H7 (cell line): Measurements from ENCODE around the gene FAXC. TPM values are rescaled to one million over a fixed set of nuclear protein-coding genes. Genes with fewer than 3 reads are reported as not detected.
A peak's percentile ranks its signal among the peaks of the same experiment; 100 is the strongest.
"Not testable (repeated sequence)": the region's sequence is repeated elsewhere in the genome, so short reads cannot be mapped to it uniquely, and the experiment has no call there.

Experiments
- DNase-seq: peaks from one replicate; pipeline ENCODE4 v3.0.0; 2012
- H3K27me3 ChIP-seq: 2 replicates; pipeline ENCODE4 v1.6.0; 2011; ENCODE audit warnings: mild to moderate bottlenecking, low read length; ENCODE audit not compliant: control insufficient read depth, insufficient read depth
- H3K36me3 ChIP-seq: replicated peaks from 2 replicates; pipeline ENCODE4 v1.5.1; 2011; ENCODE audit warnings: low read length; ENCODE audit not compliant: control insufficient read depth, insufficient read depth
- H3K4me3 ChIP-seq: 2 replicates; pipeline ENCODE4 v1.5.1; 2011; ENCODE audit warnings: low read depth, mild to moderate bottlenecking, control low read depth, low read length, moderate library complexity; ENCODE audit not compliant: insufficient read depth
- total RNA-seq: library from RNA; depleted of rRNA; stranded (reverse); fragments of >200 nt; shearing (Covaris generic); gene quantifications from 2 replicates; pipeline ENCODE4 v1.2.3, GENCODE V29; 2014

The FAXC gene
- total RNA-seq, 1 experiment from 2014 or later: 7.4 TPM

GRCh38 chr6:99288668-99289067, 60.8 kb downstream of the FAXC start:
- H3K27me3 ChIP-seq: no peaks in the 10 kb centered on the region
- H3K36me3 ChIP-seq: no peaks in the 10 kb centered on the region
- DNase-seq: no peak
- no peak overlapping the region for H3K4me3 ChIP-seq

- Histone ChIP-seq H3K27me3 (no peaks in the 10 kb centered on the region), H3K36me3 (no peaks in the 10 kb centered on the region), H3K4me3 (no peak overlapping the region)
- no peak for DNase-seq
Measured at GRCh38 chr6:99287523-99287922, 62.0 kb downstream of the FAXC start.

- Histone ChIP-seq H3K36me3 (no peaks in the 10 kb centered on the region), H3K27me3 (no peaks in the 10 kb centered on the region), H3K4me3 (no peak overlapping the region)
- no peak for DNase-seq
Measured at GRCh38 chr6:99285881-99286280, 63.6 kb downstream of the FAXC start.

- no peaks in the 10 kb centered on the region for H3K27me3 ChIP-seq
- DNase-seq: peak; percentile 23
- no peaks in the 10 kb centered on the region; the same call in 1 of the 2 replicates for H3K36me3 ChIP-seq
- H3K4me3 ChIP-seq: no peak overlapping the region
Measured at GRCh38 chr6:99282479-99283062, 66.9 kb downstream of the FAXC start.

GRCh38 chr6:99276747-99277146, 72.7 kb downstream of the FAXC start:
- Histone ChIP-seq H3K27me3 (no peaks in the 10 kb centered on the region), H3K4me3 (no peak overlapping the region), H3K36me3 (no peaks in the 10 kb centered on the region; the same call in 1 of the 2 replicates)
- no peak for DNase-seq

- H3K4me3 ChIP-seq: no peak overlapping the region
- no peaks in the 10 kb centered on the region for H3K27me3 ChIP-seq
- DNase-seq: no peak
- H3K36me3 ChIP-seq: no peaks in the 10 kb centered on the region
Measured at GRCh38 chr6:99270826-99271225, 78.6 kb downstream of the FAXC start.

GRCh38 chr6:99270030-99270429, 79.4 kb downstream of the FAXC start:
- no peak for DNase-seq

GRCh38 chr6:99269207-99269606, 80.3 kb downstream of the FAXC start:
- H3K4me3 ChIP-seq: no peak overlapping the region
- no peak for DNase-seq
- H3K27me3 ChIP-seq: no peaks in the 10 kb centered on the region
- H3K36me3 ChIP-seq: no peaks in the 10 kb centered on the region

More at GRCh38 chr6:99270030-99270429, 79.4 kb downstream of the FAXC start:
- Histone ChIP-seq H3K4me3 (no peak overlapping the region), H3K27me3 (no peaks in the 10 kb centered on the region), H3K36me3 (no peaks in the 10 kb centered on the region)

GRCh38 chr6:99266996-99267395, 82.5 kb downstream of the FAXC start:
- H3K27me3 ChIP-seq, DNase-seq, H3K4me3 ChIP-seq, H3K36me3 ChIP-seq: not testable (repeated sequence)

- H3K27me3 ChIP-seq, H3K4me3 ChIP-seq, DNase-seq, H3K36me3 ChIP-seq: not testable (repeated sequence)
Measured at GRCh38 chr6:99265447-99265846, 84.0 kb downstream of the FAXC start.

GRCh38 chr6:99254616-99255550, 94.6 kb downstream of the FAXC start:
- Histone ChIP-seq H3K4me3 (no peak overlapping the region), H3K27me3 (0 out of 2 replicates have a peak, but pooled peaks cover 1% of the 10 kb centered on the region), H3K36me3 (no peaks in the 10 kb centered on the region)
- no peak for DNase-seq

- Histone ChIP-seq H3K36me3 (no peaks in the 10 kb centered on the region), H3K27me3 (peaks cover 1% of the 10 kb centered on the region; the same call in 1 of the 2 replicates), H3K4me3 (no peak overlapping the region)
- no peak for DNase-seq
Measured at GRCh38 chr6:99253271-99253670, 96.2 kb downstream of the FAXC start.

- no peaks in the 10 kb centered on the region for H3K36me3 ChIP-seq
- peaks cover 1% of the 10 kb centered on the region; the same call in 1 of the 2 replicates for H3K27me3 ChIP-seq
- DNase-seq: no peak
- H3K4me3 ChIP-seq: no peak overlapping the region
Measured at GRCh38 chr6:99252421-99252820, 97.1 kb downstream of the FAXC start.

GRCh38 chr6:99250476-99250875, 99.0 kb downstream of the FAXC start:
- Histone ChIP-seq H3K4me3 (no peak overlapping the region), H3K27me3 (peaks cover 1% of the 10 kb centered on the region; the same call in 1 of the 2 replicates), H3K36me3 (no peaks in the 10 kb centered on the region)
- no peak for DNase-seq

- DNase-seq: no peak
- H3K4me3 ChIP-seq: no peak overlapping the region
- no peaks in the 10 kb centered on the region; the same call in 1 of the 2 replicates for H3K27me3 ChIP-seq
- no peaks in the 10 kb centered on the region for H3K36me3 ChIP-seq
Measured at GRCh38 chr6:99246602-99247001, 102.9 kb downstream of the FAXC start.
